ENCODE measurements around the gene ZNF480. TPM values are rescaled to one million over a fixed set of nuclear protein-coding genes. Genes with fewer than 3 reads are reported as not detected.
A peak's percentile ranks its signal among the peaks of the same experiment; 100 is the strongest.
"Not testable (repeated sequence)": the region's sequence is repeated elsewhere in the genome, so short reads cannot be mapped to it uniquely, and the experiment has no call there.

Gene ZNF480
- 1 to 10 TPM; 4.3 to 4.6 TPM for total RNA-seq
- 3.3 TPM for polyA plus RNA-seq (ENCODE audit: insufficient read depth, low read depth, low replicate concordance)
- long read RNA-seq, donor 1, full-length matches to known transcripts: 4 of 4 reads
- long read RNA-seq, donor 1, partial matches to known transcripts: 0 of 4 reads
- long read RNA-seq, donor 1, other reads (novel, unspliced or antisense): 0 of 4 reads
- long read RNA-seq, donor 2, full-length matches to known transcripts: 3 of 3 reads
- long read RNA-seq, donor 2, partial matches to known transcripts: 0 of 3 reads
- long read RNA-seq, donor 2, other reads (novel, unspliced or antisense): 0 of 3 reads

- peak within 1 kb of the TSS; percentile 70 to 85 for H3K27ac ChIP-seq
- no peaks in the 10 kb centered on the region for H3K36me3 ChIP-seq (ENCODE audit: low read depth, missing control alignments)
- no peaks in the 10 kb centered on the region for H3K27me3 ChIP-seq
- peak within 1 kb of the TSS; percentile 65 to 84 for H3K4me3 ChIP-seq
- intact Hi-C loops (cut with DNase I; ENCODE audit: low total_unique reads): no loop called here
- WGBS, 2 donors: 1% methylated on average over 46 to 58 of the region's 75 CpGs
- TF ChIP-seq, protein P1, sequence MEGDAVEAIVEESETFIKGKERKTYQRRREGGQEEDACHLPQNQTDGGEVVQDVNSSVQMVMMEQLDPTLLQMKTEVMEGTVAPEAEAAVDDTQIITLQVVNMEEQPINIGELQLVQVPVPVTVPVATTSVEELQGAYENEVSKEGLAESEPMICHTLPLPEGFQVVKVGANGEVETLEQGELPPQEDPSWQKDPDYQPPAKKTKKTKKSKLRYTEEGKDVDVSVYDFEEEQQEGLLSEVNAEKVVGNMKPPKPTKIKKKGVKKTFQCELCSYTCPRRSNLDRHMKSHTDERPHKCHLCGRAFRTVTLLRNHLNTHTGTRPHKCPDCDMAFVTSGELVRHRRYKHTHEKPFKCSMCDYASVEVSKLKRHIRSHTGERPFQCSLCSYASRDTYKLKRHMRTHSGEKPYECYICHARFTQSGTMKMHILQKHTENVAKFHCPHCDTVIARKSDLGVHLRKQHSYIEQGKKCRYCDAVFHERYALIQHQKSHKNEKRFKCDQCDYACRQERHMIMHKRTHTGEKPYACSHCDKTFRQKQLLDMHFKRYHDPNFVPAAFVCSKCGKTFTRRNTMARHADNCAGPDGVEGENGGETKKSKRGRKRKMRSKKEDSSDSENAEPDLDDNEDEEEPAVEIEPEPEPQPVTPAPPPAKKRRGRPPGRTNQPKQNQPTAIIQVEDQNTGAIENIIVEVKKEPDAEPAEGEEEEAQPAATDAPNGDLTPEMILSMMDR (IDR thresholded peaks at IDR 0.05): no peak
- peak; percentile 87 for DNase-seq
- H3K4me1 ChIP-seq: peaks cover 10% of the 10 kb centered on the region
- no peaks in the 10 kb centered on the region for H3K9me3 ChIP-seq
These were observed at the start of gene ZNF480 for GRCh38 chr19:52296773-52297600. Gene ZNF480 (plus strand): TSS chr19:52297169. CDS start chr19:52300413, 3,244 bp downstream.

DNA sequence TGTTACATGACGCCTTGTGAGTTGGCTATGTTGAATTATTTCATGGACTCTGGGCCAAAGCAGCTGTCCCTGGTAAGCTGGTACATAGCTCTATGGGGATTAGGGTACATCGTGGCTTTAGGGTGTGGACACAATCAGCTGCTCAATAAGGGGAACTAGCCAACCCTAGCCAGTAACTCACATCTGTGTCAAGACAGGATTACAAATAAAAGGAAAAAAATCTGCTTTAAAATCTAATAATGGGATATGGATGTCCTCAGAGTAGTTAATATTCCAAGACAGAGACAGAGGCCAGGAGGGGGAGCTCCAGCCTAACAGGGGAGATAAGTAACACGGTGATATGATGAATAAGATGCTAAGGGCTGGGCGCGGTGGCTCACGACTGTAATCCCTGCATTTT lies 48.7 kb upstream of the ZNF480 start:
- TF ChIP-seq, protein P1 (IDR thresholded peaks at IDR 0.05): peak in 2 of 3 experiments; percentile 41 to 46
- TF ChIP-seq POLR2A (IDR thresholded peaks at IDR 0.05): no peak
- no peaks in the 10 kb centered on the region for H3K27me3 ChIP-seq
- no peaks in the 10 kb centered on the region for H3K9me3 ChIP-seq
- intact Hi-C loops (cut with DNase I; ENCODE audit: low total_unique reads): no loop called here
- 26 to 39% methylated on average over 6 of the region's 6 CpGs for WGBS, 2 donors
- no peaks in the 10 kb centered on the region for H3K4me1 ChIP-seq
- H3K36me3 ChIP-seq (ENCODE audit: low read depth, missing control alignments): no peaks in the 10 kb centered on the region
- peak; percentile 72 for DNase-seq
- no peak overlapping the region for H3K27ac ChIP-seq
- no peak overlapping the region for H3K4me3 ChIP-seq

DNA sequence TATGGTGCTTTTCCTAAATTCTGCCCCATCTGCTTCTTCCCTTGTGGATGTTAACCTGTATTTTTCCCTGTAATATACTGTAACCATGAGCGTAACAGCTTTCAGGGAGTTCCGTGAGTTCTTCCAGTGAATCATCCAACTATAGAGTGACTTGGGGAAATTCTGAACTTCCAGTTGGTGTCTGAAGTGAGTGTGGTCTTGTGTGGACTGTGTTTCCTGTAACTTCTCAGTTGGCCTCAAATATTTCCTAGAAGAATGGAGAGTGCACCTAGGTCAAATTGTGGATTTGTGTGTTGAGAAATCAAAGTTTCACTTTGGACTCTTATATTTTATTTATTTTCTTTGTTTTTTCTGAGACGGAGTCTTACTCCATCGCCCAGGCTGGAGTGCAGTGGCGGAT lies 38.5 kb upstream of the ZNF480 start:
- no peak for DNase-seq
- TF ChIP-seq POLR2A (IDR thresholded peaks at IDR 0.05): no peak
- TF ChIP-seq, protein P1 (IDR thresholded peaks at IDR 0.05): no peak
- no peak overlapping the region for H3K27ac ChIP-seq
- intact Hi-C loops (cut with DNase I; ENCODE audit: low total_unique reads): no loop called here
- no peaks in the 10 kb centered on the region for H3K36me3 ChIP-seq (ENCODE audit: low read depth, missing control alignments)
- 92 to 95% methylated on average over 5 of the region's 5 CpGs for WGBS, 2 donors
- no peaks in the 10 kb centered on the region for H3K4me1 ChIP-seq
- no peaks in the 10 kb centered on the region for H3K27me3 ChIP-seq
- no peak overlapping the region for H3K4me3 ChIP-seq
- no peaks in the 10 kb centered on the region for H3K9me3 ChIP-seq

DNA sequence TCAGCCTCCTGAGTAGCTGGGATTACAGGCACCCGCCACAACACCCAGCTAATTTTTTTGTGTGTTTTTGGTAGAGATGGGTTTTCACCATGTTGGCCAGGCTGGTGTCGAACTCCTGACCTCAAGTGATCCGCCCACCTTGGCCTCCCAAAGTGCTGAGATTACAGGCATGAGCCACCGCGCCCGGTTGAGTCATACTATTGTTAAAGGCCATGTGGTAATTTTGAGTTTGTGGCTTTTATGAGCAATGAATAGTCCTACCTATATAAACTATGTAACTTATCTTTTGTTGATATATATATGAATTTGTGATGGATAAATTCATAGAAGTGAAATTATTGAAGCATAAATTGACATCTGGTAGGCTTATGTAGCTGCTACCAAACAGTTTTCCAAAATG lies 31.4 kb upstream of the ZNF480 start:
- H3K27me3 ChIP-seq; H3K36me3 ChIP-seq (ENCODE audit: low read depth, missing control alignments); H3K4me3 ChIP-seq; H3K4me1 ChIP-seq; DNase-seq; H3K27ac ChIP-seq; H3K9me3 ChIP-seq; intact Hi-C loops (cut with DNase I; ENCODE audit: low total_unique reads): not testable (repeated sequence)
- 95 to 96% methylated on average over 6 of the region's 6 CpGs for WGBS, 2 donors
